ENCODE data around the gene NME7.

- TF ChIP-seq, protein P1, sequence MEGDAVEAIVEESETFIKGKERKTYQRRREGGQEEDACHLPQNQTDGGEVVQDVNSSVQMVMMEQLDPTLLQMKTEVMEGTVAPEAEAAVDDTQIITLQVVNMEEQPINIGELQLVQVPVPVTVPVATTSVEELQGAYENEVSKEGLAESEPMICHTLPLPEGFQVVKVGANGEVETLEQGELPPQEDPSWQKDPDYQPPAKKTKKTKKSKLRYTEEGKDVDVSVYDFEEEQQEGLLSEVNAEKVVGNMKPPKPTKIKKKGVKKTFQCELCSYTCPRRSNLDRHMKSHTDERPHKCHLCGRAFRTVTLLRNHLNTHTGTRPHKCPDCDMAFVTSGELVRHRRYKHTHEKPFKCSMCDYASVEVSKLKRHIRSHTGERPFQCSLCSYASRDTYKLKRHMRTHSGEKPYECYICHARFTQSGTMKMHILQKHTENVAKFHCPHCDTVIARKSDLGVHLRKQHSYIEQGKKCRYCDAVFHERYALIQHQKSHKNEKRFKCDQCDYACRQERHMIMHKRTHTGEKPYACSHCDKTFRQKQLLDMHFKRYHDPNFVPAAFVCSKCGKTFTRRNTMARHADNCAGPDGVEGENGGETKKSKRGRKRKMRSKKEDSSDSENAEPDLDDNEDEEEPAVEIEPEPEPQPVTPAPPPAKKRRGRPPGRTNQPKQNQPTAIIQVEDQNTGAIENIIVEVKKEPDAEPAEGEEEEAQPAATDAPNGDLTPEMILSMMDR (conservative IDR thresholded peaks at IDR 0.05; ENCODE audit: low read depth, low read length) = no peak
- TF ChIP-seq EZH2 (IDR thresholded peaks at IDR 0.05; ENCODE audit: borderline replicate concordance, low read depth, low read length, poor library complexity, severe bottlenecking) = no peak
Measured at GRCh38 chr1:169109561-169110134, 257.9 kb downstream of the NME7 start.

Measured in A673 (cell line).